Brain pericyte (primary cell): ENCODE data around the gene GET4.

Experiments used
- DNase-seq: peaks from one replicate; pipeline ENCODE4 v3.0.0-alpha.2; 2012; ENCODE audit warnings: low read depth, low spot score

Gene GET4

GRCh38 chr7:945556-946255, 69.4 kb downstream of the GET4 start:
- no peak for DNase-seq
